ENCODE data around the gene IFFO2.

Gene IFFO2

GRCh38 chr1:18970762-18971161 is 14.3 kb upstream of the IFFO2 start:
- DNase-seq = no peak

- DNase-seq = no peak
Measured at GRCh38 chr1:18970358-18970757, 13.9 kb upstream of the IFFO2 start.

GRCh38 chr1:18967066-18967690 is 10.7 kb upstream of the IFFO2 start:
- no peak for DNase-seq

- DNase-seq = no peak
Measured at GRCh38 chr1:18965206-18966173, 9.0 kb upstream of the IFFO2 start.

- no peak for DNase-seq
Measured at GRCh38 chr1:18963968-18964367, 7.5 kb upstream of the IFFO2 start.

- DNase-seq = no peak
Measured at GRCh38 chr1:18962855-18963737, 6.6 kb upstream of the IFFO2 start.

GRCh38 chr1:18962121-18962721 is 5.7 kb upstream of the IFFO2 start:
- DNase-seq = no peak

GRCh38 chr1:18960821-18961220 is 4.3 kb upstream of the IFFO2 start:
- DNase-seq = no peak

GRCh38 chr1:18960409-18960808 is 3.9 kb upstream of the IFFO2 start:
- DNase-seq = no peak

GRCh38 chr1:18959591-18959990 is 3.1 kb upstream of the IFFO2 start:
- DNase-seq = no peak

GRCh38 chr1:18957532-18958300 is 1.2 kb upstream of the IFFO2 start:
- DNase-seq = no peak

- DNase-seq = no peak
Measured at GRCh38 chr1:18957136-18957521, 653 bp upstream of the IFFO2 start.

- DNase-seq = peak; percentile 40
Measured at GRCh38 chr1:18955441-18956192, 859 bp downstream of the IFFO2 start.

GRCh38 chr1:18955131-18955440 is 1.4 kb downstream of the IFFO2 start:
- DNase-seq = peak; percentile 16

- no peak for DNase-seq
Measured at GRCh38 chr1:18954270-18955071, 2.0 kb downstream of the IFFO2 start.

GRCh38 chr1:18953731-18954231 is 2.7 kb downstream of the IFFO2 start:
- DNase-seq = no peak

- DNase-seq = no peak
Measured at GRCh38 chr1:18951818-18952391, 4.6 kb downstream of the IFFO2 start.

- no peak for DNase-seq
Measured at GRCh38 chr1:18951416-18951815, 5.1 kb downstream of the IFFO2 start.

GRCh38 chr1:18950401-18951026 is 6.0 kb downstream of the IFFO2 start:
- peak; percentile 25 for DNase-seq

Data from hematopoietic multipotent progenitor cell treated with erythropoietin and hydrocortisone succinate and interleukin-3 and kit ligand, for 8 days (in vitro differentiated cells).